Measurements from ENCODE around the gene WDR41. TPM values are rescaled to one million over a fixed set of nuclear protein-coding genes. Genes with fewer than 3 reads are reported as not detected.

WDR41 gene
- total RNA-seq, 1 experiment from 2014 or later, result 43.6 TPM

GRCh38 chr5:77449981-77450380 is 42.1 kb downstream of the WDR41 start:
- Mint-ChIP-seq H3K27ac (no peak overlapping the region), H3K36me3 (ENCODE audit: insufficient read depth in 1 of 3, low read depth in 3 of 3) (peaks cover 18 to 43% (median 37%) of the 10 kb centered on the region in 3 experiments; a peak in 6 of 7 replicates), H3K4me1 (no peaks in the 10 kb centered on the region), H3K9me3 (0 out of 5 replicates have a peak, but pooled peaks cover 0 to 2% of the 10 kb centered on the region in 2 experiments), H3K4me3 (no peak overlapping the region), H3K27me3 (ENCODE audit: low read depth) (no peaks in the 10 kb centered on the region)
- Histone ChIP-seq H3K9me3 (ENCODE audit: control insufficient read depth, low read depth, low read length) (no peaks in the 10 kb centered on the region), H4K8ac (replicated peaks; ENCODE audit: insufficient read length, low read depth, low read length) (no peak overlapping the region), H3K27ac (ENCODE audit: insufficient read length, low read depth, low read length) (no peak overlapping the region), H2BK15ac (ENCODE audit: low read depth, low read length) (no peak overlapping the region), H3K79me2 (ENCODE audit: insufficient read depth, low read length) (no peaks in the 10 kb centered on the region), H3K23me2 (ENCODE audit: insufficient read length, low read depth, low read length, poor library complexity, severe bottlenecking) (no peaks in the 10 kb centered on the region), H2AFZ (ENCODE audit: low read length) (no peak overlapping the region), H4K5ac (ENCODE audit: insufficient read length, low read depth, low read length) (no peak overlapping the region), H3K4me1 (ENCODE audit: insufficient read depth, low read length) (no peaks in the 10 kb centered on the region), H3K4ac (ENCODE audit: low read depth, low read length) (no peak overlapping the region), H2BK120ac (ENCODE audit: low read depth, low read length, poor library complexity, severe bottlenecking) (no peak overlapping the region), H2BK5ac (ENCODE audit: insufficient read length, low read length) (no peak overlapping the region), H3T11ph (ENCODE audit: low read length) (no peak overlapping the region), H3K4me2 (ENCODE audit: insufficient read depth, insufficient read length, low read length) (no peak overlapping the region), H2AK5ac (ENCODE audit: insufficient read length, low read length) (no peak overlapping the region), H3K79me1 (ENCODE audit: insufficient read depth, low read depth, low read length, poor library complexity, severe bottlenecking) (no peaks in the 10 kb centered on the region), H3K23ac (ENCODE audit: insufficient read length, low read depth, low read length) (no peak overlapping the region), H2BK12ac (ENCODE audit: insufficient read length, low read depth, low read length) (no peak overlapping the region), H2BK20ac (ENCODE audit: low read depth, low read length, poor library complexity, severe bottlenecking) (no peak overlapping the region), H4K20me1 (ENCODE audit: control insufficient read depth, insufficient read depth, insufficient read length) (no peaks in the 10 kb centered on the region), H3K14ac (ENCODE audit: insufficient read depth, low read length) (no peak overlapping the region), H3K56ac (ENCODE audit: insufficient read length, low read depth, low read length) (no peak overlapping the region), H3K9ac (ENCODE audit: extremely low read depth, insufficient read length, low read length) (no peak overlapping the region), H3K27me3 (ENCODE audit: insufficient read depth, low read length) (no peaks in the 10 kb centered on the region), H3K18ac (ENCODE audit: insufficient read length, low read depth, low read length) (no peak overlapping the region), H4K91ac (ENCODE audit: insufficient read length, low read depth, low read length) (no peak overlapping the region)
- TF ChIP-seq, protein P1, sequence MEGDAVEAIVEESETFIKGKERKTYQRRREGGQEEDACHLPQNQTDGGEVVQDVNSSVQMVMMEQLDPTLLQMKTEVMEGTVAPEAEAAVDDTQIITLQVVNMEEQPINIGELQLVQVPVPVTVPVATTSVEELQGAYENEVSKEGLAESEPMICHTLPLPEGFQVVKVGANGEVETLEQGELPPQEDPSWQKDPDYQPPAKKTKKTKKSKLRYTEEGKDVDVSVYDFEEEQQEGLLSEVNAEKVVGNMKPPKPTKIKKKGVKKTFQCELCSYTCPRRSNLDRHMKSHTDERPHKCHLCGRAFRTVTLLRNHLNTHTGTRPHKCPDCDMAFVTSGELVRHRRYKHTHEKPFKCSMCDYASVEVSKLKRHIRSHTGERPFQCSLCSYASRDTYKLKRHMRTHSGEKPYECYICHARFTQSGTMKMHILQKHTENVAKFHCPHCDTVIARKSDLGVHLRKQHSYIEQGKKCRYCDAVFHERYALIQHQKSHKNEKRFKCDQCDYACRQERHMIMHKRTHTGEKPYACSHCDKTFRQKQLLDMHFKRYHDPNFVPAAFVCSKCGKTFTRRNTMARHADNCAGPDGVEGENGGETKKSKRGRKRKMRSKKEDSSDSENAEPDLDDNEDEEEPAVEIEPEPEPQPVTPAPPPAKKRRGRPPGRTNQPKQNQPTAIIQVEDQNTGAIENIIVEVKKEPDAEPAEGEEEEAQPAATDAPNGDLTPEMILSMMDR (conservative IDR thresholded peaks at IDR 0.05), result no peak
- DNase-seq, result no peak
- no CpG with 5 or more reads among the region's 2 CpGs for WGBS (ENCODE audit: extremely low coverage, insufficient read length, low lambda C conversion rate)
